DND-41 (cell line): ENCODE results near the gene STAC.

ENCODE experiments used
- ATAC-seq: fragments of 200-7000 bp; cut with Tn5 transposase; 3 replicates; pipeline ENCODE4 v1.9.1; 2021; ENCODE audit warnings: low read depth; ENCODE audit not compliant: insufficient read depth
- DNase-seq: peaks from one replicate; pipeline ENCODE4 v3.0.0-alpha.2; 2020
- H2AFZ ChIP-seq: 2 replicates; pipeline ENCODE4 v1.6.0; 2012; ENCODE audit warnings: low read depth, low read length
- H3K27ac ChIP-seq: 2 replicates; pipeline ENCODE4 v1.5.1; 2012; ENCODE audit warnings: low read length, inconsistent platforms
- H3K27me3 ChIP-seq: fragments of 200-600 bp; sonication (generic); 2 replicates; pipeline ENCODE4 v1.6.0; 2012; ENCODE audit warnings: low read length, mild to moderate bottlenecking, inconsistent platforms; ENCODE audit not compliant: insufficient read depth, poor library complexity
- H3K36me3 ChIP-seq: 2 replicates; pipeline ENCODE4 v1.5.1; 2012; ENCODE audit warnings: low read length, inconsistent platforms; ENCODE audit not compliant: insufficient read depth
- H3K4me1 ChIP-seq: 2 replicates; pipeline ENCODE4 v1.5.1; 2012; ENCODE audit warnings: mild to moderate bottlenecking, low read length; ENCODE audit not compliant: insufficient read depth
- H3K4me2 ChIP-seq: 2 replicates; pipeline ENCODE4 v1.6.0; 2012; ENCODE audit warnings: mild to moderate bottlenecking, moderate library complexity, low read length, inconsistent platforms; ENCODE audit not compliant: insufficient read depth
- H3K4me3 ChIP-seq, 2 experiments: fragments of 200-600 bp in 1 of 2; shearing (Covaris generic) in 1 of 2; 2 replicates each; pipeline ENCODE4 v1.5.1; 2012 to 2016; ENCODE audit warnings: inconsistent platforms in 2 of 2, low read length in 2 of 2, mild to moderate bottlenecking in 2 of 2, low read depth in 1 of 2, moderate library complexity in 1 of 2
- H3K79me2 ChIP-seq: 2 replicates; pipeline ENCODE4 v1.6.0; 2012; ENCODE audit warnings: low read length, inconsistent platforms; ENCODE audit not compliant: insufficient read depth
- H3K9ac ChIP-seq: 2 replicates; pipeline ENCODE4 v1.6.0; 2012; ENCODE audit warnings: low read depth, mild to moderate bottlenecking, inconsistent platforms, low read length, moderate library complexity
- H3K9me3 ChIP-seq: 2 replicates; pipeline ENCODE4 v1.5.1; 2012; ENCODE audit warnings: low read length, moderate library complexity, mild to moderate bottlenecking, inconsistent platforms; ENCODE audit not compliant: insufficient read depth, severe bottlenecking
- H4K20me1 ChIP-seq: 2 replicates; pipeline ENCODE4 v1.6.0; 2012; ENCODE audit warnings: low read length; ENCODE audit not compliant: insufficient read depth
- EZH2 ChIP-seq: IDR thresholded peaks from 3 replicates; pipeline ENCODE4 v1.6.1; 2012; ENCODE audit warnings: borderline replicate concordance, low read depth, mild to moderate bottlenecking, moderate library complexity, low read length, inconsistent platforms; ENCODE audit not compliant: severe bottlenecking
- TF ChIP-seq, protein P1 (sequence below): IDR thresholded peaks from 2 replicates; pipeline ENCODE4 v1.5.1; 2012; ENCODE audit warnings: borderline replicate concordance, low read length, moderate library complexity, mild to moderate bottlenecking; ENCODE audit not compliant: poor library complexity, severe bottlenecking; ENCODE audit errors: extremely low read depth

Gene STAC

DNA sequence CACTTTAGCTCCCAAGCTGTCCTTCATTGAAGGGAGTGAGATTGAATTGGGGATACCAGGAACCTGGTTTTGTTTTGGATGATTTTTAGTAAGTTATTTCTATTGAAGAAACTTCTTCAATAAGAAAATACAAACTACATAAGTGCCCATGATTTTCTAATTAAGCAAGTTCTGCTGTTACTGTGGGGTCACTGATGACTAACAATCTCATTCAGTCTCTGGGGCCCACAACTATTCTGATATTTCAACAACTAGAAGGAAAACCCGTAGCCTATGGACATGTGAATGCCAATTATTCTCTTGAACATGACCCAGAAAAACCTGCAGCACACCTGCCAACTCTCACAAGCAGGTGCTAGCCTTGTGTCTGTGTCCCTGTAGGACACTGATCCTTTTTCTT is 199.4 kb downstream of the STAC start:
- TF ChIP-seq EZH2 = no peak
- TF ChIP-seq, protein P1, sequence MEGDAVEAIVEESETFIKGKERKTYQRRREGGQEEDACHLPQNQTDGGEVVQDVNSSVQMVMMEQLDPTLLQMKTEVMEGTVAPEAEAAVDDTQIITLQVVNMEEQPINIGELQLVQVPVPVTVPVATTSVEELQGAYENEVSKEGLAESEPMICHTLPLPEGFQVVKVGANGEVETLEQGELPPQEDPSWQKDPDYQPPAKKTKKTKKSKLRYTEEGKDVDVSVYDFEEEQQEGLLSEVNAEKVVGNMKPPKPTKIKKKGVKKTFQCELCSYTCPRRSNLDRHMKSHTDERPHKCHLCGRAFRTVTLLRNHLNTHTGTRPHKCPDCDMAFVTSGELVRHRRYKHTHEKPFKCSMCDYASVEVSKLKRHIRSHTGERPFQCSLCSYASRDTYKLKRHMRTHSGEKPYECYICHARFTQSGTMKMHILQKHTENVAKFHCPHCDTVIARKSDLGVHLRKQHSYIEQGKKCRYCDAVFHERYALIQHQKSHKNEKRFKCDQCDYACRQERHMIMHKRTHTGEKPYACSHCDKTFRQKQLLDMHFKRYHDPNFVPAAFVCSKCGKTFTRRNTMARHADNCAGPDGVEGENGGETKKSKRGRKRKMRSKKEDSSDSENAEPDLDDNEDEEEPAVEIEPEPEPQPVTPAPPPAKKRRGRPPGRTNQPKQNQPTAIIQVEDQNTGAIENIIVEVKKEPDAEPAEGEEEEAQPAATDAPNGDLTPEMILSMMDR = no peak
- DNase-seq = no peak
- no peaks in the 10 kb centered on the region for H3K36me3 ChIP-seq
- H2AFZ ChIP-seq = no peak overlapping the region
- H3K27me3 ChIP-seq = no peaks in the 10 kb centered on the region
- peaks cover 4% of the 10 kb centered on the region for H3K9me3 ChIP-seq
- H3K27ac ChIP-seq = no peak overlapping the region
- no peak overlapping the region for H3K4me3 ChIP-seq
- no peaks in the 10 kb centered on the region for H3K4me1 ChIP-seq
- no peak for ATAC-seq
- no peak overlapping the region for H3K4me2 ChIP-seq
- H3K9ac ChIP-seq = no peak overlapping the region
- H3K79me2 ChIP-seq = no peaks in the 10 kb centered on the region
- no peaks in the 10 kb centered on the region for H4K20me1 ChIP-seq

GRCh38 chr3:36580716-36581115 is 200.4 kb downstream of the STAC start:
- TF ChIP-seq, protein P1 = no peak
- TF ChIP-seq EZH2 = no peak
- no peak overlapping the region for H3K27ac ChIP-seq

DNA sequence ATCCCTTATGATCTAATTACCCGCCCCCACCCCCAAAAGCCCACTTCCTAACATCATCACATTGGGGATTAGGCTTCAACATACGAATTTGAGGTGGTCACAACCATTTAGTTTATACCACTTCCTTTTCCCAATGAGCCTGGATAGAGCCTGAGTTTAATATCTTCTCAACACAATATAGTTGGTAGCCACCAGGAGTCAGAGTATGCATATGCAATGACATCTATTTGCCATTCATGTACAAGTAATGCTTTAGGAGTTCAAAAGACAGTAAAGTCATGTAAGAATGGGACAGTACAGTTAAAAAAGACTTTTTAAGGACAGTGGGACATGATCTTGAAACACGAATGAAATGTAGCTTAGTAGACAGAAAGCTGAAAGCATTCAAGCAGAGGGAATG is 211.7 kb downstream of the STAC start:
- Histone ChIP-seq H3K27ac (no peak overlapping the region), H2AFZ (no peak overlapping the region), H3K4me1 (no peaks in the 10 kb centered on the region), H3K9me3 (no peaks in the 10 kb centered on the region), H3K9ac (no peak overlapping the region), H4K20me1 (no peaks in the 10 kb centered on the region), H3K36me3 (no peaks in the 10 kb centered on the region), H3K27me3 (peaks cover 16% of the 10 kb centered on the region), H3K79me2 (no peaks in the 10 kb centered on the region), H3K4me2 (no peak overlapping the region), H3K4me3 (no peak overlapping the region)
- no peak for ATAC-seq
- TF ChIP-seq, protein P1 = no peak
- TF ChIP-seq EZH2 = no peak
- DNase-seq = no peak

More at GRCh38 chr3:36580716-36581115, 200.4 kb downstream of the STAC start:
- Histone ChIP-seq H3K4me3 (no peak overlapping the region), H4K20me1 (no peaks in the 10 kb centered on the region), H3K4me2 (no peak overlapping the region), H3K9me3 (peaks cover 4% of the 10 kb centered on the region), H3K4me1 (no peaks in the 10 kb centered on the region), H3K79me2 (no peaks in the 10 kb centered on the region), H2AFZ (no peak overlapping the region), H3K36me3 (no peaks in the 10 kb centered on the region), H3K9ac (no peak overlapping the region), H3K27me3 (no peaks in the 10 kb centered on the region)
- ATAC-seq (no peak), DNase-seq (no peak)

GRCh38 chr3:36595511-36595910 is 215.2 kb downstream of the STAC start:
- H3K79me2 ChIP-seq = no peaks in the 10 kb centered on the region
- no peak overlapping the region for H3K27ac ChIP-seq
- TF ChIP-seq, protein P1 = no peak
- TF ChIP-seq EZH2 = no peak
- no peak for ATAC-seq
- no peaks in the 10 kb centered on the region for H3K4me1 ChIP-seq
- no peaks in the 10 kb centered on the region for H3K9me3 ChIP-seq
- no peaks in the 10 kb centered on the region for H4K20me1 ChIP-seq
- H3K4me3 ChIP-seq = no peak overlapping the region
- H3K4me2 ChIP-seq = no peak overlapping the region
- no peak for DNase-seq
- no peak overlapping the region for H3K9ac ChIP-seq
- no peak overlapping the region for H2AFZ ChIP-seq
- H3K36me3 ChIP-seq = no peaks in the 10 kb centered on the region
- H3K27me3 ChIP-seq = peaks cover 16% of the 10 kb centered on the region
